ENCODE results near the gene PDE11A.

Gene PDE11A

DNA sequence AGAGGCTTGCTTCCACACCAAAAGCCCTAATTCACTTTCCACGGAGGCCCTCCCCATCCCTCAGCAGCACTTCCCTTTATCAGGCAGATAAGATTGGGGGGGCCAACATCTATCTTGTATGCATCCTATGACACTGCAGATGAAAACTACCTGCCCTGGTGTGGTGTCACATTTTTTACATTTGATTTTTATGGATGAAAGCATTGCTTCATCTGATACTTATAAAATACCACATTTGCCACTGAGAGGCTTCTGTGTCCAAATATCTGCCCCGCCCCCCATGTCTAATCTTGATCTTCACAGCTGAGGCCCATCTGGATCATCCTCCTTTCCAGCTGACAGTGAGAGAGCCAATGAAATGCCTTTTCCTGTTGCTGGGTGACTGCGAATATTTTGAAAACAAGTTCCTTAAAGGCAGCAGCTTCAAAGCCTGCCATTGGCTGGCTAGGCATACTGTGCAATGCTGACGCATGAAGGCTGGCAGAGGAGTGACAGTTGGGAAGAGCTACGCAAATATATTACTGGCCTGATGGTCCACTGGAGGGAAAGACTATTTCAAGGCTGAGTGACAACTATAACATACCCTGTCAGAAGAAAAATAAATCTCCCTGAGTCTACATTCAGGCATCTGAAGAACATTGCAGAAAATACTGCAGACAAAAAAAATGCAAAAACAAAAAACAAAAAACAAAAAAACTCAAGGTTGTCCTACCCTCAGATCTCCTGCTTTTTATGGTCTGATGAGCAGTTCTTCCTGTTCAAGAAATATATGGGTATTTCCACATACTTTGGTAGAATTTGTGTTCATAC is 318.7 kb downstream of the PDE11A start:
- DNase-seq = peak; percentile 49

DNA sequence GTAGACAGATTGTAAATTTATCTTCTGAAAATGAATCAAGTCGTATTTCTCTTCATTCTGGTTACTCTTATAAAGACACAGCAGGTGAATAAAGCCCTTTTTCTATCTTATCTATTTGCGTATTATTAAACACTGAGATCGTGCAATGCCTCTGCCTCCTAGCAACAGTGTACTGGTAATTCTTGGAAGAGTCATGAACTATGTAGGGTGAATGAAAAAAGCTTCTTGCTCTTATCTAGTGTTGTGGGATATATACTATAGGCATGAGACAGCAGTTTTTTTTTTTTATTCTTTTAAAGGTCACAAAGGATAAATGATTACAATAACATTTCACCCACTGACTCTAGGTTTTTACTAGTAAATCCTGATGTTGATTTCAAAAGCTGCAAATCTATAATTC is 324.2 kb downstream of the PDE11A start:
- no peak for DNase-seq

GRCh38 chr2:177747384-177747783 is 325.2 kb downstream of the PDE11A start:
- no peak for DNase-seq

GRCh38 chr2:177746358-177746757 is 326.2 kb downstream of the PDE11A start:
- DNase-seq = no peak

- DNase-seq = no peak
These were observed 327.0 kb downstream of the PDE11A start for GRCh38 chr2:177745531-177745930.

DNA sequence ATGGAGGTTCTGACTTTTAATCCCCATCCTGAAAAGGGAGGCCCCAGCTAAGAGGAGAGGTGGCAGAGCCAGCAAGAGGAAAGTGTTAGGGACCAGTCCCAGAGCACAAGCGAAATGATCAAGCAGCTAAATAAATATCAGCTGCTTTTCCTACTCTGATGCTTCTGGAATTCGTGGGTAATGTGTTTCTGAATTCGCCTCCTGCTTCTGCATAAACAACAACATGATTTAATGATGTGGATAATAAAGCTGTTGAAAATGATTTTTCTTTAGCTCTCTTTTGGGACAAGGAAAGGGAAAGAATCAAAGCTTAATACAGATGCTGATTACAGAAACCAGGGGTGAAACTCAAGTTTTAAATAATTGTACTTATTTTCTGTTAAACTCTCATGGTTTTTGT is 329.7 kb downstream of the PDE11A start:
- DNase-seq = no peak

- DNase-seq = no peak
These were observed 330.7 kb downstream of the PDE11A start for GRCh38 chr2:177741866-177742265.

GRCh38 chr2:177740700-177741099 is 331.9 kb downstream of the PDE11A start:
- no peak for DNase-seq

DNA sequence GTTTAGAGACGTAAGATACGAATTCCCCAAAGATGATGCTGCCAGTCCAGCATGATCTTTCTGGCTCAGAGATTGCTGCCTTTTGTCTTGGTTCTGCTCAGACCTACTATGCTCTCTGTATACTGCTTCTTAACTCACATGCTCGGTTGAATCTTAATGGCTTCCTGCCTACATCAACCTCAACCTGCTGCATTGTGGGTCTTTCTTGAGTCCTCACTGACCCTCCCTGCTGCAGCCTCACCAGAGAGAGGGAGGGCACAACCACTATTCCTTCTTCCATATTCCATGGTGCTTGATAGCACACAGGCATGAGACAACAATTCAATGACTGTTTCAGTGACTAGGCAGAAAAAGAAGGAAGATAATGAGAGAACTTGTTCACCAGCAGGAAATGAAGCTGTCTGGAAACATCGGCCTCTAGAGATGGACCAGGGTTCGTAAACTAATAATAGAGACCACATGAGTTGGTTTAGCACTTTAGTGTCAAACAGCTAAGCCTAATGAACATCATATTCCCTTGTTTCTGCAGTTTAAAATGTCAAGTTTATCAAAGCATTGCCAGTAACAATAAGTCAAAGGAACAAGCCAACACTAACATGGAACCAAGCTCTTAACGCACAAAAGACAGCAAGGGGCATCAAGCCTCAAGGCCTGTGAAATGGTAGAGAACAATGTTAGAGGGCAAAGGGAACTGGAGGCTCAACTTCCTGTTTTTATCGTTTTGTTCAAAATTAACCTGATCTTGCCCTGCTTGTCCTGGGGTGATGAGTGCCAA is 333.9 kb downstream of the PDE11A start:
- DNase-seq = no peak

- no peak for DNase-seq
These were observed 337.2 kb downstream of the PDE11A start for GRCh38 chr2:177735318-177735803.

DNA sequence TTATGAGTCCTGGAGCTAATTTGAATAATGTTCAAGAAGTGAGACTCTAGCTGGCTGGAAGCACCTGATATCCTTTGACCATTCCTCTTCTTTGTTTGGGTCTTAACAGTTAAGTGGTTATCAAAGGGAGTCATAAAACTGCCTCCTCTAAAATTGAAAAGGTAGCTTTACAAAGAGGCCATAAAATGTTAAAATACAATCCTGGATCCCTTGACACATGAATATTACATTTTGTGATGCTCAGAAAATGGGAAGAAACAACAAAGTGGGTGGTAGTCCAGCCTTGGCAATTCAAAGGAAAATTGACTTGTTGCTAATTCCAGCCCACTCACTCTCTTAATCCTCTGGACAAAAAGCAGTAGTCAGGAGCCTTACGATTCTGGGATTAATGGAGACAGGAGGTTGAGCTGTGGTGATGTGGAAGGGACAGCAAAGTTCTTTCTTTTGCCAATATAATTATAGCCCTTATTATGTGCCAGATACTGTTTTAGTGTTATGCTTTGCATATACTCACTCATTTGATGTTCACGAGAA is 339.2 kb downstream of the PDE11A start:
- no peak for DNase-seq

- DNase-seq = no peak
These were observed 341.2 kb downstream of the PDE11A start for GRCh38 chr2:177731384-177731783.

DNA sequence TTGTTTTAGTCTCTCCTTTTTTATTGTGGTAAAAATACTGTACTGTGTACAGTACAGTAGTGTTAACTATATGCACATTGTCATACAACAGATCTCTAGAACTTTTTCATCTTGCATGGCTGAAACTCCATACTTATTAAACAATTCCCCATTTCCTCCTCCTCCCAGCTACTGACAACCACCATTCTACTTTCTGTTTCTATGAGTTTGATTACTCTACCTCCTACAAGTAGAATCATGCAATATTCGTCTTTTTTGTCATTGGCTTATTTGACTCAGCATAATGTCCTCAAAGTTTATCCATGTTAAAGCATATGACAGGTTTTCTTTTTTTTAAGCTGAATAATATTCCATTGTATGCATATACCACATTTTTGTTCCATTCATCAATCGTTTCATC is 341.8 kb downstream of the PDE11A start:
- no peak for DNase-seq

DNA sequence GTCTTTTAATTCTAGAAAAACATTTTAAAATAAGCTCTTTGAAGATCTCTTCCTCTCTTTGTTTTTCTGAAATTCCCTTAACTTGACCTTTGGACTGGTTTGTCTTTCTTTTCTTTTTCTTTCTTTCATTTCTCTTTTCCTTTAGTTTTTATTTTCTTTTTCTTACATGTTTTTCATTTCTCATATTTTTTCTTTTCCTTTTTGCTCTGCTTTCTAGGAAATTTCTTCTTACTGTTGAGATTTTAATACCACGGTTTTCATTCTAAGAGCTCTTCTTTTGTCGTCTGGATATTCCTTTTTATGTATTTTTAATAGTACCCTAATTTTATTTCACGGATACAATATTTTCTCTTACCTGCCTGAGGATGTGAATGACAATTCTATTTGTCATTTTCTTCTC is 342.2 kb downstream of the PDE11A start:
- no peak for DNase-seq

DNA sequence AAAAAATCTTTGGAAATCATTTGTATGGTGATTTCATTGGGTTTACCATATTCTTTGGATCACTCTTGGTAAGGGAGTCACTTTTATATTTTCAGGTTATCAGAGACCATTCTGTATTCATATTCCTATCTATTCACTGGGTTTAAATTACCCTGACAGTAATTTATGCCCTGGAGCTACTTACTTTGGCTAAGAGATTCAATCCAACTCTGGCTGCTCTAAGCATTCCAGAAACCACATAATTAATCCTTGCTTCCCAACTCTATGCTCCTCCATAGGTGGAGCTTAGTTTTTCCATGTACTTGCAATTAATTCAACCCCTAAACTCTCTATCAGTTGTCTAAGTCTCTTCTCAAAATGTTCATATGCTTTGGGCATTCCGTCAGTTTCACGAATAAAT is 343.7 kb downstream of the PDE11A start:
- no peak for DNase-seq

- DNase-seq = no peak
These were observed 344.2 kb downstream of the PDE11A start for GRCh38 chr2:177728399-177728765.

GRCh38 chr2:177727577-177728398 is 344.8 kb downstream of the PDE11A start:
- DNase-seq = no peak

GRCh38 chr2:177726931-177727348 is 345.6 kb downstream of the PDE11A start:
- DNase-seq = no peak

- DNase-seq = peak; percentile 60
These were observed 347.9 kb downstream of the PDE11A start for GRCh38 chr2:177724398-177725287.

DNA sequence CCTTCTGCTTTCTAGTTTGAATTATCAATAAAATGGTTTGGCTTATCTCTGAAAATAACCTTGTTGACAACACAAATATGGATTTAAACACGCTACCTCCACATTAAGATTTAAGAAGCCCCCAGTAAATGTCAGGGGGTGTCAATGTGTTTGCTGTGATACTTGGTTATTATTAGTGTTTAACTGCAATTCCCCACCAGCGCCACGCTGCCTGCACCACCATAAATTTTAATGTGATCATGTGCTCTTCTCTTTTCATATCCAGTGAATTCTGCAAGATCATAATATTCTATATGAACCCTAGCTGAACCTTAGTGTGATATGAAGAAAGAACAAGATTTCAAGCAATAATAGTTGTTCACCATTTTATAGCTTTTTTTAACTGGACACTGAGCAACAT is 349.3 kb downstream of the PDE11A start:
- no peak for DNase-seq

GRCh38 chr2:177721818-177722567 is 350.6 kb downstream of the PDE11A start:
- DNase-seq = no peak
